Right atrium auricular region (tissue), 2 donors: Measurements from ENCODE around the gene PACSIN2. TPM values are rescaled to one million over a fixed set of nuclear protein-coding genes. Genes with fewer than 3 reads are reported as not detected.
A peak's percentile ranks its signal among the peaks of the same experiment; 100 is the strongest.

Experiments used
- DNase-seq: peaks from one replicate; pipeline ENCODE4 v3.0.0-alpha.2; 2019; ENCODE audit warnings: low spot score
- H3K27ac ChIP-seq, 2 donors: fragments of 200-600 bp; sonication (generic); 1 replicate in 1 of 2; 2 replicates in 1 of 2; pipeline ENCODE4 v1.5.1; 2016 to 2019
- H3K27me3 ChIP-seq, 2 donors: fragments of 200-600 bp; sonication (generic); one replicate each; pipeline versions ENCODE4 v1.5.1 to v1.6.0; 2017 to 2019
- H3K36me3 ChIP-seq: fragments of 200-600 bp; sonication (generic); one replicate; pipeline ENCODE4 v1.5.1; 2016
- H3K4me1 ChIP-seq, 2 donors: fragments of 200-600 bp; sonication (generic); one replicate each; pipeline versions ENCODE4 v1.5.1 to v1.6.0; 2017 to 2019
- H3K4me3 ChIP-seq, 2 donors: fragments of 200-600 bp; sonication (generic); 1 replicate in 1 of 2; 2 replicates in 1 of 2; pipeline ENCODE4 v1.5.1; 2017 to 2019; ENCODE audit warnings: mild to moderate bottlenecking in 1 of 2, moderate library complexity in 1 of 2
- H3K9me3 ChIP-seq, 2 donors: fragments of 200-600 bp; sonication (generic); one replicate each; pipeline ENCODE4 v1.5.1; 2019
- total RNA-seq, 2 donors: library from RNA; depleted of rRNA; stranded (reverse); fragments of >200 nt; gene quantifications; one replicate each; pipeline ENCODE4 v1.1.0, GENCODE V29; 2016
- TF ChIP-seq, protein P1 (sequence below), 2 donors: fragments of 200-600 bp; sonication (generic); IDR thresholded peaks; one replicate each; pipeline ENCODE4 v1.5.1; 2019; ENCODE audit warnings: antibody characterized with exemption in 2 of 2

Gene PACSIN2
- total RNA-seq, 2 donors from 2014 or later = 66.3 to 89.8 TPM

DNA sequence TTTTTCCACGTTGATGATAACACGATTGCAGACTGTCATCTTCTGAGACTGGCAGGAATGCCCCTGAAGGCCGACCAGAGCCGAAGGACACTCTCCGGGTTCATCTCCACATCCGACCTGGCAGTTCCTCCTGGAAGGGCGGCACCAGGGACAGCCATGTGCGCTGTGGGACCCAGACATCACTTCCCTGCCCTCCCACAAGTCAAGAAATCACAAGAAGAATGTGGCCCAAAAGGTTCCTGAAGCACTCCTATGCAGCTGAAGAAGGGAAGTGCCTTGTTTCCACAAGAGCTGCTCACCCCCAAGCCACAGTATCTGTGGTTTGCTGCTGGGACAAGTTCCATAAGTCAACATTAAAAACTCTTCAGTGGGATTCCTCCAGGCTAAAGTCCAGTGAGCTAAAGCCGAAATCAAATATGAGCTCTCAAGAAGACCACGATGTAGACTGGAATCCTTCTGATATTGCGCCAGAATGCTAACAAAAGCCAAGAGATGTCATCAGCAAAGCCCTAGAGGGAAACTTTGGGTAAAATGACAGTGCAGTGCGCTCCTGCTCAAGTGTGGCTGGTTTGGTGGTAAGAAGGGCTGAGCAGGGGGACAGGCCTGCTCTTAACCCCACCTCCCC, 21.2 kb downstream of the PACSIN2 start:
- peak overlapping the region; percentile 67 to 86 for H3K27ac ChIP-seq
- no peak for DNase-seq
- H3K4me3 ChIP-seq = no peak overlapping the region
- H3K4me1 ChIP-seq = peaks cover 7 to 76% of the 10 kb centered on the region in 2 donors
- no peaks in the 10 kb centered on the region for H3K36me3 ChIP-seq
- TF ChIP-seq, protein P1, sequence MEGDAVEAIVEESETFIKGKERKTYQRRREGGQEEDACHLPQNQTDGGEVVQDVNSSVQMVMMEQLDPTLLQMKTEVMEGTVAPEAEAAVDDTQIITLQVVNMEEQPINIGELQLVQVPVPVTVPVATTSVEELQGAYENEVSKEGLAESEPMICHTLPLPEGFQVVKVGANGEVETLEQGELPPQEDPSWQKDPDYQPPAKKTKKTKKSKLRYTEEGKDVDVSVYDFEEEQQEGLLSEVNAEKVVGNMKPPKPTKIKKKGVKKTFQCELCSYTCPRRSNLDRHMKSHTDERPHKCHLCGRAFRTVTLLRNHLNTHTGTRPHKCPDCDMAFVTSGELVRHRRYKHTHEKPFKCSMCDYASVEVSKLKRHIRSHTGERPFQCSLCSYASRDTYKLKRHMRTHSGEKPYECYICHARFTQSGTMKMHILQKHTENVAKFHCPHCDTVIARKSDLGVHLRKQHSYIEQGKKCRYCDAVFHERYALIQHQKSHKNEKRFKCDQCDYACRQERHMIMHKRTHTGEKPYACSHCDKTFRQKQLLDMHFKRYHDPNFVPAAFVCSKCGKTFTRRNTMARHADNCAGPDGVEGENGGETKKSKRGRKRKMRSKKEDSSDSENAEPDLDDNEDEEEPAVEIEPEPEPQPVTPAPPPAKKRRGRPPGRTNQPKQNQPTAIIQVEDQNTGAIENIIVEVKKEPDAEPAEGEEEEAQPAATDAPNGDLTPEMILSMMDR (IDR thresholded peaks at IDR 0.05) = no peak
- no peaks in the 10 kb centered on the region for H3K27me3 ChIP-seq
- H3K9me3 ChIP-seq = no peaks in the 10 kb centered on the region

DNA sequence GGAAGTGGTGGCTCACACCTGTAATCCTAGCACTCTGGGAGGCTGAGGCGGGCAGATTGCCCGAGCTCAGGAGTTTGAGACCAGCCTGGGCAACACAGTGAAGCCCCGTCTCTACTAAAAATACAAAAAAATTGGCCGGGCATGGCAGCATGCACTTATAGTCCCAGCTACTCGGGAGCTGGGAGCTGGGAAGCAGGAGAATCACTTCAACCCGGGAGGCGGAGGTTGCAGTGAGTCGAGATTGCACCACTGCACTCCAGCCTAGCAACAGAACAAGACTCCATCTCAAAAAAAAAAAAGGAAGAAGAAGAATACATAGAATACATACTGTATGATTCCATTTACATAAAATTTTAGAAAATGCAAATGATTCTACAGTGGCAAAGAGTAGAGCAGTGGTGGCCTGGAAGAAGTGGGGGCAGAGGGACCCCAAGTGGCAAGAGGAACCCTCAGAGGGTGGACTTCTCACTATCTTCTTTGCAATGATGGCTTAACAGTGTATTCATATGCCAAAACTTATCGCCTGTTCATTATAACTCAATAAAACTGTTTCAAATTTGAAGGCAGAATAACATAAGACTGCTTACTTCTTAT, 22.0 kb downstream of the PACSIN2 start:
- TF ChIP-seq, protein P1 (IDR thresholded peaks at IDR 0.05) = no peak
- Histone ChIP-seq H3K9me3 (no peaks in the 10 kb centered on the region), H3K36me3 (no peaks in the 10 kb centered on the region), H3K27ac (no peak overlapping the region), H3K4me1 (peaks cover 7 to 72% of the 10 kb centered on the region in 2 donors), H3K27me3 (no peaks in the 10 kb centered on the region), H3K4me3 (no peak overlapping the region)
- DNase-seq = no peak

DNA sequence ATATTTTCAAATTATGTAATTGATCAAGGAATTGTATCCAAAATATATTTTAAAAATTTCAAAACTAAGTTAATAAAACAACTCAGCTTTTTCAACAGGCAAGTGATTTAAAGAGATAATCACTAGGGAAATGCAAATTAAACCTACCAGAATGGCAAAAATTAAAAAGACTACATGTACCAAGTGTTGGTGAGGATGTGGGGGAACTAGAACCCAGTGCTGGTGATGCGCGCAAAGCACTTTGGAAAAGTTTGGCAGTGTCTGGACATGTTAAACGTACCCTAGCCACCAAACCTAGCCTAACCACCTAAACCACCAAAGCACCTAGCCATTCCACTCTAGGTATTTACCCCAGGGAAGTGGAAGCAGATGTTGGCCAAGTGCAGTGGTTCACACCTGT, 22.9 kb downstream of the PACSIN2 start:
- H3K27ac ChIP-seq = no peak overlapping the region
- DNase-seq = no peak

DNA sequence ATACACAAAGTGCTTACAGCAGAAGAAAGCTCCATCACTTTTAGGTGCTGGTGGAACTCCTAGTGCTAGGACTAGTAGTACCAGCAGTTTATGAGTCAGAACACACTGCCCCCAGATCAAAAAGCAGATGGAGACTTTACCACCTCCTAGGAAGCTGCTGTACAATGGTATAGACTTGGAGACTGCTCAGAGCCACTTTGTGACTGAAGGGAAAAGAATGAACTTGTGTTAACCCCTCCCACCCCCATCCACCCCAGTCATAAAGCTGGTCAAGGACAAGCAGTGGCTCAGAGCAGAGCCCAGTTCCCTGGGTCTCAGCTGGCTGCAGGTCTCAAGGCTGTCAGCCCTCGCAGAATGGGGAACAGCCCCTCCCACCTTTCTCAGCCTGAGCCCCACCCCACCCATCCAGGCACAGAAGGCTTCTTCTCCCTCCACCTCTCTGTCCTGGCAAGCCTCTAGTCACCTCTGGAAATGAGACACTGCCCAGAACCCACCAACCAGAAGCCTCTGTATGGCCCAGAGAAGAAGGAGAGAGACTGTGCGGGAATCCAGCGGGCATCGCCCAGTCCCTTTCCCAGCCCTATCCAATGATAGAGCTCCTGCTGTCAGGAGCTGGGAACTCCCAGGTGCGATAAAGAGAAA, 23.8 kb downstream of the PACSIN2 start:
- no peaks in the 10 kb centered on the region for H3K9me3 ChIP-seq
- no peaks in the 10 kb centered on the region for H3K27me3 ChIP-seq
- TF ChIP-seq, protein P1 (IDR thresholded peaks at IDR 0.05) = no peak
- H3K4me1 ChIP-seq = peaks cover 7 to 53% of the 10 kb centered on the region in 2 donors
- DNase-seq = no peak
- no peaks in the 10 kb centered on the region for H3K36me3 ChIP-seq
- H3K4me3 ChIP-seq = no peak overlapping the region
- no peak overlapping the region for H3K27ac ChIP-seq

More for the DNA sequence above, 22.9 kb downstream of the PACSIN2 start:
- Histone ChIP-seq H3K27me3 (no peaks in the 10 kb centered on the region), H3K4me3 (no peak overlapping the region), H3K36me3 (no peaks in the 10 kb centered on the region), H3K9me3 (no peaks in the 10 kb centered on the region), H3K4me1 (peaks cover 7 to 63% of the 10 kb centered on the region in 2 donors)
- TF ChIP-seq, protein P1 (IDR thresholded peaks at IDR 0.05) = no peak

DNA sequence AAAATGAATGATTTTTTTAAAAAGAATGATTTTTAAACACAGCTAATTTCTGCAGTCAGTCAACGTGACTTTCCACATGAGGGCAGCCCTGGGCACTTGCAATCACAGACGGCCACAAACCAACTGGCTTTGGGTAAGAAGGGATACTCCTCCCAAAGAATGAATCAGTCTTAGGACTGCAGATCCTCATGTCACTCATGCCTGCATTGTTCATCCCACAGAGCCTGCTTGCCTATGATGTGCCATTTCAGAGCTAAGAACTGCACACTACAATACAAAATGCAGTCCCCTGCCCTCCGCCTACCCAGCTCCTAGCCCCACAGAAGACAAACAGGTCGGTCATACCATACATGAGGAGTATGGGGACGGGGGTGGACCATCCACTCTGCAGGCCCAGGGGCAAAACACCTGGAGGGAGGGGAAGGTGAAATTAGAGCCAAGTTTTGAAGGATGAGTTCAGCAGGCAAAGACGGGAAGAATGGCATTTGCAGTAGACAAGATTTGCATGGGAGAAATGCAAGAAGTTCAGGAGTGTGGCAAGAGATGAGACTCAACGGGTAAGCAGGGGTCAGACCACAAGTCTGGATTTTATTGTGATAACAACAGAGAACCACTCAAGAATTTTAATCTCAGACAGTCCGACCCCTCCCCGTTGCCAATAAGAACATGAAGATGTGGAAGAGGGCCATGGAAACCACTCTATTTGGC, 24.7 kb downstream of the PACSIN2 start:
- no peak overlapping the region for H3K27ac ChIP-seq
- TF ChIP-seq, protein P1 (IDR thresholded peaks at IDR 0.05) = peak in 1 of 2 donors; percentile 39
- peaks cover 4 to 45% of the 10 kb centered on the region in 2 donors for H3K4me1 ChIP-seq
- H3K4me3 ChIP-seq = no peak overlapping the region
- DNase-seq = no peak
- no peaks in the 10 kb centered on the region for H3K9me3 ChIP-seq
- no peaks in the 10 kb centered on the region for H3K27me3 ChIP-seq
- no peaks in the 10 kb centered on the region for H3K36me3 ChIP-seq
